Measurements from ENCODE around the gene ZNF774. TPM values are rescaled to one million over a fixed set of nuclear protein-coding genes. Genes with fewer than 3 reads are reported as not detected.
A peak's percentile ranks its signal among the peaks of the same experiment; 100 is the strongest.
"Not testable (repeated sequence)": the region's sequence is repeated elsewhere in the genome, so short reads cannot be mapped to it uniquely, and the experiment has no call there.

The ZNF774 gene
- total RNA-seq, 8 experiments from 2014 or later: 1.8 to 7.1 (median 3.5) TPM

DNA sequence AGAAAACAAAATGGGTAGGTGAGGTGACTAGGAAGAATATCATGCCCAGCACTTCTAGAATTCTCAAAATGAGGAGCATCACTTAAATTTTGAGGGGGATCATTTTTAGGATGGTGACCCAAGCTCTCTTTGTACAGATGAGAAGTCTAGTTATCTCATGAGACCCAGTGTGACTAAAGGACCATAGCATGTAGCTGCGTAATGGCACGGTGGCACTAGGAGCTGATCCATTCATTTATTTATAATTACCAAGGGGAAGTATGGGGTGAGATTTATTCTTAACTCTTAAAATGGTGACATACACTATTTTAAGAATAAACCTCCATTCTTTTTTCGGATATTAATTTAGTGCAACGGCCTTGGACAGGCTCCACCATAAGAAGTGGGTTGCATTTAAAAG, 44.2 kb downstream of the ZNF774 start:
- Histone ChIP-seq H3K4me3 (no peak overlapping the region), H3K4me1 (replicated peaks in 1 of 2) (peaks cover 2 to 8% of the 10 kb centered on the region in 2 donors), H3K27ac (no peak overlapping the region)
- 57 to 100% (median 100%) methylated on average over 1 to 4 of the region's 4 CpGs for WGBS, 10 experiments
- no peak for ATAC-seq (replicated peaks in 6 of 8)
- in situ Hi-C loops (cut with MboI; ENCODE audit: low pct_unique_long_range_greater_than_20kb in 2 of 9, low sequenced_read_pairs in 9 of 9, unreplicated experiment in 9 of 9): no loop called here

DNA sequence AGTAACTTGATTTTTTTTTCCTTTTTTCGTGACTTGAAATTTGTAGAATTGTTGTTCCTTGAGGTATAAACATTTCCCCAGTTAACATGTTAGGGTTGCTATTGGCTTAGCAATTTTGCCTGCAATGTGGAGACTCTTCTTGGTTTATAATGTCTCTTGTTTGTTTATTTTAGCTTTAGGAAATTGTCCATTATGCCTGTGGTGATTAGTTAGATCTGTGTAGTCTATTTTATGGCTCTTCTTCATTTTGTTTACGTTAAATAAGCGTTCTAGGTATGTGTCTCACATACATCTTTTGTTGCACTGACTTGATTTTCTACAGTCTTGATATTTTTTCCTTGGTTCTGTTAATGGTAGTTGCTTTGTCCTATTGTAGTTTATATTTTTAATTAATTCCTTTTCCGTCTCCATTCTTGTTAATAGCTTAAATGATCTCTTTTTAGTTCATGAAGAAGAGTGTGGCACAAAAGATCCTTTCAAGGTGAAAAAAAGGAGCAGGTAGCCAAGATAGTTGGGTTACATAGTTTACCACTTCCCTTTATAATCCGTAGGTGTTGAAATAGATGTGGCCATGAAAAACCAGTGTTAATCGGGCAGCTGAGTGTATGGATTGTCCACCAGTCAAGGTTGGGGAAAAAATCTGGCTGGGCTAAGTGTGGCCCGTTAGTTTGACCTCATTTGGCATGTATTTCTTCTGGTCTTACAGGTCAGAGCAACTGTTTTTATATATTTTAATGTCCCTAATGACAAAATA, 48.1 kb downstream of the ZNF774 start:
- in situ Hi-C loops (cut with MboI; ENCODE audit: low pct_unique_long_range_greater_than_20kb in 2 of 9, low sequenced_read_pairs in 9 of 9, unreplicated experiment in 9 of 9): no loop called here
- H3K27ac ChIP-seq: no peak overlapping the region
- no peak overlapping the region for H3K4me3 ChIP-seq
- WGBS, 10 experiments: 62 to 95% (median 84%) methylated on average over 4 to 7 of the region's 7 CpGs
- ATAC-seq (replicated peaks in 6 of 8): peak in 5 of 8 experiments; percentile 6 to 22 (median 8)
- peaks cover 2 to 8% of the 10 kb centered on the region in 2 donors for H3K4me1 ChIP-seq (replicated peaks in 1 of 2)

DNA sequence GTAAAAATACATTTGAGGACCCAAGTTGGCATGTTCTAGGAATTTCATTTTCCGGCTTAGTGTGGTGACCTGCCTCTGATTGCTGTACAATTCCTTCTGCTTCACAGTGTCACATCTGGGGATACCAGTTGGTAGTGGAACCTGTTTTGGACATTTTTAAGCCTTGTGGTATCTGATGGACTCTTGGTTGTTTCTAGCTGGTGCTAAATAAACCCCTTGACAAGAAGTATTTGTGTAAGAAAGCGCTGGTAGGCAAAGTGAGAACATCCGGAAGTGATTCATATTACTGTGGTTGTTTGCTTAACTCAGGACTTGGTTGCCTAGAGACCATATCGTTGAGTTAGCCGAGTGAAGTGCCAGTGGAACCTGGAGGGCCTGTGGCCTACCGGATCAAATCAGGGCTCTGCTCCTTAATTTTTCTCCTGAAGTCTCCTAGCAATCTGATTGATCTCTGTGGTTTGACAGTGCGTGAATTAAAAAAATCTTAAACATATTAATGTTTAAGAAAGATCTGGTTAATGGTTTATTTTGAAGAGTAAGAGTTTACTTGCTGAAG, 48.8 kb downstream of the ZNF774 start:
- Histone ChIP-seq H3K4me3 (no peak overlapping the region), H3K27ac (no peak overlapping the region), H3K4me1 (replicated peaks in 1 of 2) (peaks cover 2 to 8% of the 10 kb centered on the region in 2 donors)
- in situ Hi-C loops (cut with MboI; ENCODE audit: low pct_unique_long_range_greater_than_20kb in 2 of 9, low sequenced_read_pairs in 9 of 9, unreplicated experiment in 9 of 9): no loop called here
- ATAC-seq (replicated peaks in 6 of 8): peak; percentile 88 to 100 (median 98)
- 8 to 33% (median 21%) methylated on average over 1 to 7 of the region's 7 CpGs; no CpG with 5 or more reads in 1 of the 10 experiments for WGBS, 10 experiments

DNA sequence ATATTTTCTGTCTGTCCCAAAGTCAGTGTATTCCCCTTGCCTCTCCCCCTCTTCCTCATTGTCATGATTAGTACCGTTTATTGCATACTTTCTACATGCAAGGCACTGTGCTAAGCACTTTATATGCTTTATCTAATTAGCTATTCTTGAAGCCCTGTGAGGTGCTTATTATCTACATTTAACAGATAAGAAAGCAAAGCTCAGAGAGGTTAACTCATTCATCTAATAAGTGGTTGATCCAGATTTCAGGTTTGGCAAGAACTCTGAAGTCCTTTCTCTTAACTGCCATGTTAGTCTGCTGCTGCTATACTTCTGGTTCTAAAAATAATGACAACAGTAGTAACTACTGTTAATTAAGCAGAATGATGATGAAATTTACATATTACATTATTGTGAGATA, 49.4 kb downstream of the ZNF774 start:
- Histone ChIP-seq H3K4me1 (replicated peaks in 1 of 2) (peaks cover 2 to 8% of the 10 kb centered on the region in 2 donors), H3K4me3 (no peak overlapping the region), H3K27ac (no peak overlapping the region)
- ATAC-seq (replicated peaks in 6 of 8): no peak
- 0 to 88% (median 29%) methylated on average over 1 of the region's 1 CpG; no CpG with 5 or more reads in 2 of the 10 experiments for WGBS, 10 experiments
- in situ Hi-C loops (cut with MboI; ENCODE audit: low pct_unique_long_range_greater_than_20kb in 2 of 9, low sequenced_read_pairs in 9 of 9, unreplicated experiment in 9 of 9): no loop called here

DNA sequence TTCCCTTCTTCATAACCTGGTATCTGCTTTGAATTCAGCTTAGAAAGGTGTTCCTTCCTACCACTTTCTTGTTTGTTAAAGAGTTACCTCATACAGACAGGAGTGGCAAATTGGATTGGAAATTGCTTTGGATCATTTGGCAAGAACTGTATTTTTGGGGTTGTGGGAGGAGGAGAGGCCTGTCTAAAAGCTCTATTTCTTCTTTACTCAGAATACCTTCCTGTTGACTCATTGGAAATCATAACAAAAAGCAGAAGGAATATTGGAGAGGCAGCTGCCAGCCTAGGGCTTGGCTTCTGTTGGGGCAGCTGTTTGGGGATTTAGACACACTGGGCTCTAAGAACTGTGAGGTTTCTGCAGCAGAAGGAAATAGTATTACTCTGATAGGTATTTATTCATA, 50.1 kb downstream of the ZNF774 start:
- Histone ChIP-seq H3K4me1 (replicated peaks in 1 of 2) (peaks cover 2 to 8% of the 10 kb centered on the region in 2 donors), H3K4me3 (no peak overlapping the region), H3K27ac (no peak overlapping the region)
- in situ Hi-C loops (cut with MboI; ENCODE audit: low pct_unique_long_range_greater_than_20kb in 2 of 9, low sequenced_read_pairs in 9 of 9, unreplicated experiment in 9 of 9): no loop called here
- peak in 3 of 8 experiments; percentile 41 to 64 (median 43) for ATAC-seq (replicated peaks in 6 of 8)

DNA sequence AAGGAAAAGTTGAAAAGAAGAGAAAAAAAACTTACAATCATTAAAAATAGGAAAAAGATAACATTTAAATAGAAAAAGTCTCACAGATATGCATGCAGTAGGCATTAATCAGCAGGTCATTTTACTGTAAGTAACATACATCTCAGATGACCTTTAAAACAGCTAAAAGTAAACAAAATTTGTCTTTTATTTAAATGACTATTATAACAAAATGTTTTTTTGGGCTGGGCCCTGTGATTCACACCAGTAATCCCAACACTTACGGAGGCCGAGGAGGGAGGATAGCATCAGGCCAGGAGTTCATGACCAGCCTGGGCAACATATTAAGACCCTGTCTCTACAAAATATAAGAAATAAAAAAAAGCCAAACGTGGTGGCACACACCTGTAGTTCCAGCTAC, 50.7 kb downstream of the ZNF774 start:
- H3K4me1 ChIP-seq (replicated peaks in 1 of 2): peaks cover 2 to 8% of the 10 kb centered on the region in 2 donors
- 0 to 100% (median 90%) methylated on average over 1 to 3 of the region's 3 CpGs; no CpG with 5 or more reads in 1 of the 10 experiments for WGBS, 10 experiments
- no peak for ATAC-seq (replicated peaks in 6 of 8)
- H3K4me3 ChIP-seq: no peak overlapping the region
- no peak overlapping the region for H3K27ac ChIP-seq
- in situ Hi-C loops (cut with MboI; ENCODE audit: low pct_unique_long_range_greater_than_20kb in 2 of 9, low sequenced_read_pairs in 9 of 9, unreplicated experiment in 9 of 9): no loop called here

DNA sequence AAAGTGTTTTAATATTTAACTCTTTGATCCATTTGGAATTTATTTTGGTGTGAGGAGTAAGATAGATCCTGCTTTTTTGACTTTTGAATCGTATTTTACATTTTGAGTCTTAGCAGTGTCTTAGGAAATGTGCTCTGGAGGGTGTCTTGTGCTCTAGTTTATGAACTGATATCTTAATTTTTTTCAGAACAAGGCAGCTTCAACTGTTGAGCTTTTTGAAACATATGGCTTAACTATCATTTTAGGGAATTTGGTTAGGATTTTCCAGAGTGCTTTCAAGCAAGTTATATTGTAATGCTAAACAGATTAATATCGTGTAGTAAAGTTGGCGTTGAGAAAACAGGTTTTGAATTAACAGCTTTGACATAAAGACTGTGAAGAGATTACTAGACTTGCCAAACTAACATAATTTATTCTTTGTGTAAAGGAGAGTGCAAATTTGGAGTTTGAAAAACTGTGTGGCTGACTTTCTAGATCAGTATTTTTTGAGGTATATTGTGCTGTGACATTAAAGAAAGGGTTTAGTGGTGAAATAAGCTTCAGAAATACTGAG, 53.0 kb downstream of the ZNF774 start:
- H3K4me1 ChIP-seq (replicated peaks in 1 of 2): peaks cover 2 to 8% of the 10 kb centered on the region in 2 donors
- in situ Hi-C loops (cut with MboI; ENCODE audit: low pct_unique_long_range_greater_than_20kb in 2 of 9, low sequenced_read_pairs in 9 of 9, unreplicated experiment in 9 of 9): no loop called here
- ATAC-seq (replicated peaks in 6 of 8): no peak
- WGBS, 10 experiments: 4 to 100% (median 44%) methylated on average over 1 to 3 of the region's 3 CpGs
- no peak overlapping the region for H3K27ac ChIP-seq
- H3K4me3 ChIP-seq: no peak overlapping the region

DNA sequence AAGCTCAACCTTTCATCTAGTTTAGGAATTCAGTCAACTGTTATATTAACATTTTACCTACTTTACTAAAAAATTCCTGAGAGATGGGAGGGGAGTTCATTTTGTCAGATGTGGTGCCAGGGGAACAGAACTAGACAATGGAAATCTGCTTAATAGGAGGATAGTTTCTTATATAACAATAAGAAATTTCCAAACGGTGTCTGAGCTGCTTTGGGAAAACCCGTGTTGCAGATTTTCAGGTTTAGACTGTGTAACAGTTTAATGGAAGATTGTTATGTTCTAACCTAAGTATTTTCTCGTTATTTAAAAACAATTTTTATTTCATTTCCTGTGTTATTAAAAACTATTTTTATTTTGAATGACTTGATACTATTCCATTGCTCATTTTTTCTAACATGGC, 55.3 kb downstream of the ZNF774 start:
- Histone ChIP-seq H3K4me1 (replicated peaks in 1 of 2) (no peaks in the 10 kb centered on the region), H3K4me3 (no peak overlapping the region), H3K27ac (no peak overlapping the region)
- in situ Hi-C loops (cut with MboI; ENCODE audit: low pct_unique_long_range_greater_than_20kb in 2 of 9, low sequenced_read_pairs in 9 of 9, unreplicated experiment in 9 of 9): no loop called here
- ATAC-seq (replicated peaks in 6 of 8): no peak
- 17 to 84% (median 68%) methylated on average over 2 to 3 of the region's 3 CpGs; no CpG with 5 or more reads in 2 of the 10 experiments for WGBS, 10 experiments

DNA sequence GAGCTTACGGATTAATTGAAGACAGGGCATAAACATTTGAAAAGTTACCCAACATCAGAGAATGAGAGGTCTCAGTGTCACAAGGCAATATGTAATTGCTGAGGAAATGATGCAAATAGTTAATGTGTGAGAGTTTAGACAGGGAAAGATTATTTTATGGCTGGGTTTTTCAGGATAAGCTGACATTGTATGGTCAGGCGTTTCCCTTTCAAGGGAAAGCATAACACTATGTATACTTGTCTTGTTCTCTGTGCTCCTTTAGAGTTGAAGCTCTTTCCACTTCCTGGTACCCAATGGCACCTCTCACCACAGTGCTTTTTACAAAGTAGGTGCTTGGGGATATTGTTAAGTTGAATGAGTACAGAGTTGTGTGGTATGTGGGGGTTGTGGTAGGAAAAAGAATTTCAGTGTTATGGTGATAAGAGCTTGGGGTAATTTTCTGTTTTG, 55.8 kb downstream of the ZNF774 start:
- in situ Hi-C loops (cut with MboI; ENCODE audit: low pct_unique_long_range_greater_than_20kb in 2 of 9, low sequenced_read_pairs in 9 of 9, unreplicated experiment in 9 of 9): no loop called here

DNA sequence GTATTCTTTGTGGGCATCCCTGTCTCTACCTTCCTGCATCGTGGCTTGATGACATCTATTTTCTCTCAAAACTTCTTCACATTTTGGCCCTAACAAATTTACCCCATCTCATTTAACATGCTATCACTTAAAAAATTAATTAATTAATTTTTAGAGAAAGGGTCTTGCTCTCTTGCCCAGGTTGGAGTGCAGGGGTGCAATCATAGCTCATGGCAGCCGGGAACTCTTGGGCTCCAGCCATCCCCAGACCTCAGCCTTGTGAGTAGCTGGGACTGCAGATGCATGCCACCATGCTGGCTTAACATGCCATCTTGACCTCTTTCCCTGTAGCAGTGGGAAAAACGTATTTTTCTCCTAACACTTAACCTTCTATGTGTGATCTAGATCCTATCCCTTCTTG, 56.6 kb downstream of the ZNF774 start:
- Histone ChIP-seq H3K27ac (no peak overlapping the region), H3K4me1 (replicated peaks in 1 of 2) (no peaks in the 10 kb centered on the region), H3K4me3 (no peak overlapping the region)
- ATAC-seq (replicated peaks in 6 of 8): no peak
- in situ Hi-C loops (cut with MboI; ENCODE audit: low pct_unique_long_range_greater_than_20kb in 2 of 9, low sequenced_read_pairs in 9 of 9, unreplicated experiment in 9 of 9): no loop called here
- 73 to 100% (median 90%) methylated on average over 1 to 3 of the region's 3 CpGs; no CpG with 5 or more reads in 1 of the 10 experiments for WGBS, 10 experiments

More for the DNA sequence above, 55.8 kb downstream of the ZNF774 start:
- Histone ChIP-seq H3K27ac (no peak overlapping the region), H3K4me1 (replicated peaks in 1 of 2) (no peaks in the 10 kb centered on the region), H3K4me3 (no peak overlapping the region)
- peak in 1 of 8 experiments; percentile 8 for ATAC-seq (replicated peaks in 6 of 8)
- WGBS, 10 experiments: 18 to 100% (median 61%) methylated on average over 1 to 2 of the region's 2 CpGs; no CpG with 5 or more reads in 2 of the 10 experiments

DNA sequence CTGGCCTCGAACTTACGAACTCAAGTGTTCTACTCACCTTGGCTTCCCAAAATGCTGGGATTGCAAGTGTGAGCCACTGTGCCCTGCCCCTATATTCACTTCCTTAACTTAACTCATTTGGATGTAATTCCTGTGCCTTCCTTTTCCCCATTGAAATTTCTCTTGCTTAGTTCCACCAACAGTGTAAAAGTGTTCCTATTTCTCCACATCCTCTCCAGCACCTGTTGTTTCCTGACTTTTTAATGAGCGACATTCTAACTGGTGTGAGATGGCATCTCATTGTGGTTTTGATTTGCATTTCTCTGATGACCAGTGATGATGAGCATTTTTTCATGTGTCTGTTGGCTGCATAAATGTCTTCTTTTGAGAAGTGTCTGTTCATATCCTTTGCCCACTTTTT, 57.5 kb downstream of the ZNF774 start:
- H3K27ac ChIP-seq; H3K4me3 ChIP-seq; H3K4me1 ChIP-seq (replicated peaks in 1 of 2); ATAC-seq (replicated peaks in 6 of 8); in situ Hi-C loops (cut with MboI; ENCODE audit: low pct_unique_long_range_greater_than_20kb in 2 of 9, low sequenced_read_pairs in 9 of 9, unreplicated experiment in 9 of 9): not testable (repeated sequence)
- 92 to 100% (median 100%) methylated on average over 2 to 3 of the region's 3 CpGs; no CpG with 5 or more reads in 5 of the 10 experiments for WGBS, 10 experiments

DNA sequence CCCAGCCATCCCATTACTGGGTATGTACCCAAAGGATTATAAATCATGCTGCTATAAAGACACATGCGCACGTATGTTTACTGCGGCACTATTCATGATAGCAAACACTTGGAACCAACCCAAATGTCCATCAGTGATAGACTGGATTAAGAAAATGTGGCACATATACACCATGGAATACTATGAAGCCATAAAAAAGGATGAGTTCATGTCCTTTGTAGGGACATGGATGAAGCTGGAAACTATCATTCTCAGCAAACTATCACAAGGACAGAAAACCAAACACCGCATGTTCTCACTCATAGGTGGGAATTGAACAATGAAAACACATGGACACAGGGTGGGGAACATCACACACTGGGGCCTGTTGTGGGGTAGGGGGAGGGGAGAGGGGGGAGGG, 58.2 kb downstream of the ZNF774 start:
- H3K27ac ChIP-seq; H3K4me1 ChIP-seq (replicated peaks in 1 of 2); ATAC-seq (replicated peaks in 6 of 8); in situ Hi-C loops (cut with MboI; ENCODE audit: low pct_unique_long_range_greater_than_20kb in 2 of 9, low sequenced_read_pairs in 9 of 9, unreplicated experiment in 9 of 9); H3K4me3 ChIP-seq: not testable (repeated sequence)
- 100% methylated on average over 3 of the region's 4 CpGs; no CpG with 5 or more reads in 9 of the 10 experiments for WGBS, 10 experiments

DNA sequence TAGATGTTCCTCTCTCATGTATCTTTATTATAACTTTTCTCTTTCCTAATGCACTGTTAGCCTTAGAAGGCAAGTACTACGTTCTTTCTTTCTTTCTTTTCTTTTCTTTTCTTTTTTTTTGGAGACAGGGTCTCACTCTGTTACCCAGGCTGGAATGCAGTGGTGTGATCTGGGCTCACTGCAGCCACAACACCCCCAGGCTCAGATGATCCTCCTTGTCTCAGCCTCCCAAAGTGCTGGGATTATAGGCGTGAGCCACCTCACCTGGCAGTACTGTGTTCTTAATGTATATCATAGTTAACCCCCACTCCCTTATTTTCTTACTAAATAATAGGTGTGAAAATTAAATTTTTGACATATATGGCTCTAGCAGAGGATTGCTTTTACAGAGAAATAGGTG, 59.1 kb downstream of the ZNF774 start:
- ATAC-seq (replicated peaks in 6 of 8): no peak
- no peak overlapping the region for H3K4me3 ChIP-seq
- no peaks in the 10 kb centered on the region for H3K4me1 ChIP-seq (replicated peaks in 1 of 2)
- in situ Hi-C loops (cut with MboI; ENCODE audit: low pct_unique_long_range_greater_than_20kb in 2 of 9, low sequenced_read_pairs in 9 of 9, unreplicated experiment in 9 of 9): no loop called here
- WGBS, 10 experiments: 63 to 100% (median 91%) methylated on average over 1 to 2 of the region's 2 CpGs; no CpG with 5 or more reads in 1 of the 10 experiments
- H3K27ac ChIP-seq: no peak overlapping the region

Data from motor neuron (in vitro differentiated cells).